NCI-H1048 (cell line): ENCODE results near the gene NRXN3.

Source experiments
- DNase-seq: peaks from one replicate; lab custom pipeline; 2025; lab: John Stamatoyannopoulos, UW

The NRXN3 gene

GRCh38 chr14:79543967-79544697 lies 1374.0 kb downstream of the NRXN3 start:
- no peak for DNase-seq

- DNase-seq = no peak
Observed at GRCh38 chr14:79544698-79545070, 1374.5 kb downstream of the NRXN3 start.

- no peak for DNase-seq
Observed at GRCh38 chr14:79548836-79549235, 1378.7 kb downstream of the NRXN3 start.

GRCh38 chr14:79549515-79549914 lies 1379.3 kb downstream of the NRXN3 start:
- no peak for DNase-seq

GRCh38 chr14:79551523-79551922 lies 1381.3 kb downstream of the NRXN3 start:
- no peak for DNase-seq

GRCh38 chr14:79552778-79553177 lies 1382.6 kb downstream of the NRXN3 start:
- no peak for DNase-seq

- no peak for DNase-seq
Observed at GRCh38 chr14:79554816-79555215, 1384.6 kb downstream of the NRXN3 start.

- no peak for DNase-seq
Observed at GRCh38 chr14:79555429-79555828, 1385.3 kb downstream of the NRXN3 start.

GRCh38 chr14:79557309-79557708 lies 1387.1 kb downstream of the NRXN3 start:
- DNase-seq = no peak

GRCh38 chr14:79562185-79562584 lies 1392.0 kb downstream of the NRXN3 start:
- no peak for DNase-seq

GRCh38 chr14:79564371-79564770 lies 1394.2 kb downstream of the NRXN3 start:
- DNase-seq = no peak

- DNase-seq = no peak
Observed at GRCh38 chr14:79567306-79567705, 1397.1 kb downstream of the NRXN3 start.

- DNase-seq = no peak
Observed at GRCh38 chr14:79568594-79568993, 1398.4 kb downstream of the NRXN3 start.

- DNase-seq = no peak
Observed at GRCh38 chr14:79569072-79569471, 1398.9 kb downstream of the NRXN3 start.

- no peak for DNase-seq
Observed at GRCh38 chr14:79570648-79571047, 1400.5 kb downstream of the NRXN3 start.

GRCh38 chr14:79571366-79571765 lies 1401.2 kb downstream of the NRXN3 start:
- DNase-seq = no peak

- no peak for DNase-seq
Observed at GRCh38 chr14:79573486-79573885, 1403.3 kb downstream of the NRXN3 start.

GRCh38 chr14:79575032-79575431 lies 1404.9 kb downstream of the NRXN3 start:
- DNase-seq = no peak

- DNase-seq = no peak
Observed at GRCh38 chr14:79576424-79576823, 1406.3 kb downstream of the NRXN3 start.

GRCh38 chr14:79578470-79578869 lies 1408.3 kb downstream of the NRXN3 start:
- no peak for DNase-seq

- DNase-seq = no peak
Observed at GRCh38 chr14:79580414-79580813, 1410.2 kb downstream of the NRXN3 start.

- no peak for DNase-seq
Observed at GRCh38 chr14:79580906-79581305, 1410.7 kb downstream of the NRXN3 start.

- DNase-seq = no peak
Observed at GRCh38 chr14:79581912-79582576, 1411.9 kb downstream of the NRXN3 start.
